Dendritic cell treated with granulocyte-macrophage colony-stimulating factor and Interleukin-4, amounts not matched to agents 40 ng/mL and 50 ng/mL, for 4 days (primary cell): ENCODE measurements around the gene CTXND1.

Experiments
- H3K27ac Mint-ChIP-seq: one replicate; pipeline ENCODE4 v1.8.0; 2022; ENCODE audit warnings: mild to moderate bottlenecking, mixed read lengths
- H3K27me3 Mint-ChIP-seq: one replicate; pipeline ENCODE4 v1.8.0; 2022; ENCODE audit warnings: mild to moderate bottlenecking, mixed read lengths
- H3K36me3 Mint-ChIP-seq: one replicate; pipeline ENCODE4 v1.8.0; 2022; ENCODE audit warnings: low read depth, mixed read lengths
- H3K4me1 Mint-ChIP-seq: one replicate; pipeline ENCODE4 v1.8.0; 2022; ENCODE audit warnings: low read depth, mixed read lengths
- H3K4me3 Mint-ChIP-seq: one replicate; pipeline ENCODE4 v1.8.0; 2022; ENCODE audit warnings: mild to moderate bottlenecking, moderate library complexity, mixed read lengths
- H3K9me3 Mint-ChIP-seq: one replicate; pipeline ENCODE4 v1.8.0; 2022; ENCODE audit warnings: mixed read lengths
- intact Hi-C: fragments of 100-400 bp; cut with micrococcal nuclease; formaldehyde crosslinking; loops from one replicate; pipeline ENCODE4 v1.15.0; 2022

Gene CTXND1

GRCh38 chr15:80177156-80177555 lies 74.9 kb downstream of the CTXND1 start:
- Mint-ChIP-seq H3K9me3 (no peaks in the 10 kb centered on the region), H3K4me1 (peaks cover 9% of the 10 kb centered on the region), H3K4me3 (no peak overlapping the region), H3K27me3 (no peaks in the 10 kb centered on the region), H3K36me3 (peaks cover 86% of the 10 kb centered on the region), H3K27ac (no peak overlapping the region)
- intact Hi-C loops: loop anchor here (10.0 kb wide), 1 partner anchor 52 kb away; no protein-coding TSS in a partner anchor

- Mint-ChIP-seq H3K27me3 (no peaks in the 10 kb centered on the region), H3K4me3 (no peak overlapping the region), H3K4me1 (peaks cover 9% of the 10 kb centered on the region), H3K9me3 (no peaks in the 10 kb centered on the region), H3K36me3 (peaks cover 86% of the 10 kb centered on the region), H3K27ac (no peak overlapping the region)
- intact Hi-C loops: loop anchor here (10.0 kb wide), 1 partner anchor 52 kb away; no protein-coding TSS in a partner anchor
These were observed 75.6 kb downstream of the CTXND1 start for GRCh38 chr15:80176443-80176842.

- H3K27ac Mint-ChIP-seq: no peak overlapping the region
- H3K4me3 Mint-ChIP-seq: no peak overlapping the region
- peaks cover 9% of the 10 kb centered on the region for H3K4me1 Mint-ChIP-seq
- intact Hi-C loops: loop anchor here (10.0 kb wide), 1 partner anchor 51 kb away; no protein-coding TSS in a partner anchor
- no peaks in the 10 kb centered on the region for H3K9me3 Mint-ChIP-seq
- H3K27me3 Mint-ChIP-seq: no peaks in the 10 kb centered on the region
- peaks cover 81% of the 10 kb centered on the region for H3K36me3 Mint-ChIP-seq
These were observed 76.6 kb downstream of the CTXND1 start for GRCh38 chr15:80175436-80175835.

GRCh38 chr15:80174017-80174746 lies 77.8 kb downstream of the CTXND1 start:
- Mint-ChIP-seq H3K9me3 (no peaks in the 10 kb centered on the region), H3K27ac (no peak overlapping the region), H3K4me3 (no peak overlapping the region), H3K36me3 (peaks cover 79% of the 10 kb centered on the region), H3K27me3 (no peaks in the 10 kb centered on the region), H3K4me1 (peaks cover 9% of the 10 kb centered on the region)
- intact Hi-C loops: loop anchor here (5.0 to 10.0 kb wide), 2 partner anchors 49 to 182 kb away; no protein-coding TSS in a partner anchor

- H3K27ac Mint-ChIP-seq: no peak overlapping the region
- no peak overlapping the region for H3K4me3 Mint-ChIP-seq
- no peaks in the 10 kb centered on the region for H3K27me3 Mint-ChIP-seq
- H3K4me1 Mint-ChIP-seq: peaks cover 9% of the 10 kb centered on the region
- peaks cover 78% of the 10 kb centered on the region for H3K36me3 Mint-ChIP-seq
- no peaks in the 10 kb centered on the region for H3K9me3 Mint-ChIP-seq
- intact Hi-C loops: loop anchor here (5.0 to 10.0 kb wide), 2 partner anchors 48 to 181 kb away; no protein-coding TSS in a partner anchor
These were observed 78.8 kb downstream of the CTXND1 start for GRCh38 chr15:80173022-80173759.

- H3K4me3 Mint-ChIP-seq: no peak overlapping the region
These were observed 79.6 kb downstream of the CTXND1 start for GRCh38 chr15:80172401-80172800.

GRCh38 chr15:80171787-80172186 lies 80.2 kb downstream of the CTXND1 start:
- intact Hi-C loops: loop anchor here (5.0 to 10.0 kb wide), 2 partner anchors 47 to 179 kb away; no protein-coding TSS in a partner anchor
- H3K27me3 Mint-ChIP-seq: no peaks in the 10 kb centered on the region
- H3K27ac Mint-ChIP-seq: no peak overlapping the region
- H3K9me3 Mint-ChIP-seq: no peaks in the 10 kb centered on the region
- peaks cover 69% of the 10 kb centered on the region for H3K36me3 Mint-ChIP-seq
- H3K4me3 Mint-ChIP-seq: no peak overlapping the region
- peaks cover 3% of the 10 kb centered on the region for H3K4me1 Mint-ChIP-seq

More at GRCh38 chr15:80172401-80172800, 79.6 kb downstream of the CTXND1 start:
- Mint-ChIP-seq H3K27me3 (no peaks in the 10 kb centered on the region), H3K36me3 (peaks cover 75% of the 10 kb centered on the region), H3K4me1 (peaks cover 9% of the 10 kb centered on the region), H3K27ac (no peak overlapping the region), H3K9me3 (no peaks in the 10 kb centered on the region)
- intact Hi-C loops: loop anchor here (5.0 to 10.0 kb wide), 2 partner anchors 48 to 180 kb away; no protein-coding TSS in a partner anchor

- intact Hi-C loops: loop anchor here (5.0 to 10.0 kb wide), 2 partner anchors 46 to 178 kb away; no protein-coding TSS in a partner anchor
- H3K36me3 Mint-ChIP-seq: peaks cover 62% of the 10 kb centered on the region
- H3K4me1 Mint-ChIP-seq: no peaks in the 10 kb centered on the region
- no peaks in the 10 kb centered on the region for H3K27me3 Mint-ChIP-seq
- no peak overlapping the region for H3K4me3 Mint-ChIP-seq
- no peaks in the 10 kb centered on the region for H3K9me3 Mint-ChIP-seq
- no peak overlapping the region for H3K27ac Mint-ChIP-seq
These were observed 81.4 kb downstream of the CTXND1 start for GRCh38 chr15:80170596-80170995.

GRCh38 chr15:80169768-80170357 lies 82.2 kb downstream of the CTXND1 start:
- no peak overlapping the region for H3K4me3 Mint-ChIP-seq
- no peaks in the 10 kb centered on the region for H3K4me1 Mint-ChIP-seq
- H3K27me3 Mint-ChIP-seq: no peaks in the 10 kb centered on the region
- intact Hi-C loops: loop anchor here (5.0 to 10.0 kb wide), 3 partner anchors 45 to 178 kb away; no protein-coding TSS in a partner anchor
- no peak overlapping the region for H3K27ac Mint-ChIP-seq
- H3K9me3 Mint-ChIP-seq: no peaks in the 10 kb centered on the region
- peaks cover 55% of the 10 kb centered on the region for H3K36me3 Mint-ChIP-seq

- Mint-ChIP-seq H3K27me3 (no peaks in the 10 kb centered on the region), H3K36me3 (peaks cover 52% of the 10 kb centered on the region), H3K27ac (no peak overlapping the region), H3K4me1 (peaks cover 6% of the 10 kb centered on the region), H3K4me3 (no peak overlapping the region), H3K9me3 (no peaks in the 10 kb centered on the region)
- intact Hi-C loops: loop anchor here (5.0 kb wide), 1 partner anchor 96 kb away; no protein-coding TSS in a partner anchor
These were observed 83.6 kb downstream of the CTXND1 start for GRCh38 chr15:80168421-80168820.

- peaks cover 7% of the 10 kb centered on the region for H3K4me1 Mint-ChIP-seq
- intact Hi-C loops: loop anchor here (5.0 kb wide), 1 partner anchor 96 kb away; no protein-coding TSS in a partner anchor
- no peak overlapping the region for H3K4me3 Mint-ChIP-seq
- H3K36me3 Mint-ChIP-seq: peaks cover 52% of the 10 kb centered on the region
- no peaks in the 10 kb centered on the region for H3K27me3 Mint-ChIP-seq
- no peak overlapping the region for H3K27ac Mint-ChIP-seq
- no peaks in the 10 kb centered on the region for H3K9me3 Mint-ChIP-seq
These were observed 84.1 kb downstream of the CTXND1 start for GRCh38 chr15:80167936-80168335.

- peaks cover 50% of the 10 kb centered on the region for H3K36me3 Mint-ChIP-seq
- H3K9me3 Mint-ChIP-seq: no peaks in the 10 kb centered on the region
- peaks cover 39% of the 10 kb centered on the region for H3K4me1 Mint-ChIP-seq
- intact Hi-C loops: no loop called here
- no peaks in the 10 kb centered on the region for H3K27me3 Mint-ChIP-seq
- H3K27ac Mint-ChIP-seq: no peak overlapping the region
- no peak overlapping the region for H3K4me3 Mint-ChIP-seq
These were observed 88.1 kb downstream of the CTXND1 start for GRCh38 chr15:80163897-80164296.

GRCh38 chr15:80163217-80163616 lies 88.8 kb downstream of the CTXND1 start:
- Mint-ChIP-seq H3K27ac (no peak overlapping the region), H3K36me3 (peaks cover 46% of the 10 kb centered on the region), H3K27me3 (no peaks in the 10 kb centered on the region), H3K4me3 (no peak overlapping the region), H3K9me3 (no peaks in the 10 kb centered on the region), H3K4me1 (peaks cover 39% of the 10 kb centered on the region)
- intact Hi-C loops: no loop called here
